Measurements from ENCODE around the gene LITAF. TPM values are rescaled to one million over a fixed set of nuclear protein-coding genes. Genes with fewer than 3 reads are reported as not detected.

LITAF gene
- total RNA-seq, 2 donors from 2014 or later: 36.6 to 62.9 TPM

DNA sequence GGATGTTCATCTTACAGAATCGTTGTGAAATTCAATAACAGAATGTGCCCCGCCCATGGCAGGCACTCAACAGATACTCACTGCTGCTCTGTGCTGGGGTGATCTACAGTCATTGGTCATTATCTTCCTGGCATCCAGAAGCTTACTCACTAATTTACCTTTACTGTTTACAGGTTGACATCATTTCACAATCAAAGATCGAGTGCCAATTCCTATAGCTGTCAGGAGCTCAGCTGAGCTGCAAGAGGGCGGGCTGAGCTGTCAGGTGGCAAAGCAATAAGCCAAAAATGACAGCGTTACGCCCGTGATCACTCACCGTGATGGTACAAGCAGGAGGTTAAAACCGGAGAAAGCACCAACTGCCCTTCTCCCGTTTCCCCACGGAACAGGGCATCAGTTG is 51.2 kb downstream of the LITAF start:
- Histone ChIP-seq H3K4me3 (ENCODE audit: low read length) (no peak overlapping the region), H3K27ac (ENCODE audit: low read depth, low read length) (no peak overlapping the region), H3K9me3 (ENCODE audit: control insufficient read depth, low read length) (no peaks in the 10 kb centered on the region), H3K36me3 (ENCODE audit: control insufficient read depth, insufficient read depth, low read length) (no peaks in the 10 kb centered on the region), H3K4me1 (ENCODE audit: control insufficient read depth, insufficient read depth, low read length) (no peaks in the 10 kb centered on the region), H3K27me3 (ENCODE audit: control insufficient read depth, insufficient read depth, low read length, poor library complexity, severe bottlenecking) (no peaks in the 10 kb centered on the region), H3K9ac (ENCODE audit: extremely low read depth, low read length, poor library complexity, severe bottlenecking) (no peak overlapping the region)
- Mint-ChIP-seq H3K9me3 (peaks cover 4% of the 10 kb centered on the region), H3K27ac (no peak overlapping the region), H3K36me3 (ENCODE audit: low read depth) (no peaks in the 10 kb centered on the region), H3K4me3 (no peak overlapping the region), H3K27me3 (ENCODE audit: insufficient read depth) (no peaks in the 10 kb centered on the region), H3K4me1 (no peaks in the 10 kb centered on the region)
- no peak for TF ChIP-seq CTCF (conservative IDR thresholded peaks at IDR 0.05)
- DNase-seq: no peak
- WGBS, 2 experiments (ENCODE audit: insufficient coverage in 1 of 2, insufficient read length in 1 of 2): 90% methylated on average over 11 of the region's 11 CpGs

DNA sequence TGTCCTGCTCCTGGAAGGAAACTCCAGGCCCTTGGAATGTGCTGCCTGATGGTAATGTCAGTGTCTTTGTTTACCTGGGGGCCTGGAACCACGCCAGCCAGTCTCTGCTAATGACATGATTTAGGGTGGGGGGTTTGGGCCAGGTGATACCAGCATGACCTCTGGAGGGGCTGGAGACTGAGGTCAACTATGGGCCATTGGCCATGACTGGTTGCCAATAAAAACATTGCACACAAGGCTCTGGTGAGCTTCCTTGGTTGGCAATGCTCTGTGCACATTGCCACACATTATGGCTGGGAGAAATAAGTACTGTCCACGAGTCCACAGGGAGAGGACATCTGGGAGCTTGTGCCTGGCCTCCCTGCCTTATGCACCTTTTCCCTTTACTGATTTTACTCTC is 52.5 kb downstream of the LITAF start:
- Mint-ChIP-seq H3K4me1 (no peaks in the 10 kb centered on the region), H3K9me3 (peaks cover 4% of the 10 kb centered on the region), H3K4me3 (no peak overlapping the region), H3K27ac (no peak overlapping the region), H3K27me3 (ENCODE audit: insufficient read depth) (no peaks in the 10 kb centered on the region), H3K36me3 (ENCODE audit: low read depth) (no peaks in the 10 kb centered on the region)
- DNase-seq: no peak
- H3K36me3 ChIP-seq (ENCODE audit: control insufficient read depth, insufficient read depth, low read length): no peaks in the 10 kb centered on the region
- H3K9me3 ChIP-seq (ENCODE audit: control insufficient read depth, low read length): no peaks in the 10 kb centered on the region
- 85% methylated on average over 2 of the region's 2 CpGs for WGBS, 2 experiments (ENCODE audit: insufficient coverage in 1 of 2, insufficient read length in 1 of 2)
- no peak overlapping the region for H3K4me3 ChIP-seq (ENCODE audit: low read length)
- H3K4me1 ChIP-seq (ENCODE audit: control insufficient read depth, insufficient read depth, low read length): no peaks in the 10 kb centered on the region
- H3K9ac ChIP-seq (ENCODE audit: extremely low read depth, low read length, poor library complexity, severe bottlenecking): no peak overlapping the region
- no peak for TF ChIP-seq CTCF (conservative IDR thresholded peaks at IDR 0.05)
- no peaks in the 10 kb centered on the region for H3K27me3 ChIP-seq (ENCODE audit: control insufficient read depth, insufficient read depth, low read length, poor library complexity, severe bottlenecking)
- H3K27ac ChIP-seq (ENCODE audit: low read depth, low read length): no peak overlapping the region

- 92 to 100% methylated on average over 3 to 5 of the region's 5 CpGs for WGBS, 2 experiments (ENCODE audit: insufficient coverage in 1 of 2, insufficient read length in 1 of 2)
- DNase-seq: no peak
- H3K27ac Mint-ChIP-seq: no peak overlapping the region
- no peaks in the 10 kb centered on the region for H3K9me3 ChIP-seq (ENCODE audit: control insufficient read depth, low read length)
- H3K9ac ChIP-seq (ENCODE audit: extremely low read depth, low read length, poor library complexity, severe bottlenecking): no peak overlapping the region
- H3K4me1 ChIP-seq (ENCODE audit: control insufficient read depth, insufficient read depth, low read length): no peaks in the 10 kb centered on the region
- no peaks in the 10 kb centered on the region for H3K36me3 ChIP-seq (ENCODE audit: control insufficient read depth, insufficient read depth, low read length)
- TF ChIP-seq CTCF (conservative IDR thresholded peaks at IDR 0.05): no peak
- no peak overlapping the region for H3K4me3 ChIP-seq (ENCODE audit: low read length)
- no peak overlapping the region for H3K27ac ChIP-seq (ENCODE audit: low read depth, low read length)
- no peaks in the 10 kb centered on the region for H3K4me1 Mint-ChIP-seq
- H3K27me3 ChIP-seq (ENCODE audit: control insufficient read depth, insufficient read depth, low read length, poor library complexity, severe bottlenecking): no peaks in the 10 kb centered on the region
- H3K9me3 Mint-ChIP-seq: peaks cover 4% of the 10 kb centered on the region
- no peaks in the 10 kb centered on the region for H3K36me3 Mint-ChIP-seq (ENCODE audit: low read depth)
- no peaks in the 10 kb centered on the region for H3K27me3 Mint-ChIP-seq (ENCODE audit: insufficient read depth)
- H3K4me3 Mint-ChIP-seq: no peak overlapping the region
Observed at GRCh38 chr16:11533588-11533987, 53.1 kb downstream of the LITAF start.
